Measurements from ENCODE around the gene MCAT.
"Not testable (repeated sequence)": the region's sequence is repeated elsewhere in the genome, so short reads cannot be mapped to it uniquely, and the experiment has no call there.

Gene MCAT

DNA sequence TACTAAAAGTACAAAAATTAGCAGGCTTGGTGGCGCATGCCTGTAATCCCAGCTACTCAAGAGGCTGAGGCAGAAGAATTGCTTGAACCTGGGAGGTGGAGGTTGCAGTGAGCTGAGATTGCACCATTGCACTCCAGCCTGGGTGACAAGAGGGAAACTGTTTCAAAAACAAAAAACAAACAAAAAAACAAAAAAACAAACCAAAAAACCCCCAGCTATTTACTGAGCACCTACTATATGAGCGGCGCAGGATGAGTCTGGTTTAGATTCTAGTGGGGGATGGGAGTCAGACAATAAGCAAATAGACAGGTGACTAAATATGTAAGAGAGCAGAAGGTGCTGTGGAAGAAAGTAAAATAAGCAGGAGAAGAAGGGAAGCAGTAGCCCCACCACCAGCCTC, 38.2 kb downstream of the MCAT start:
- H3K36me3 ChIP-seq (ENCODE audit: control insufficient read depth in 4 of 4, insufficient read depth in 4 of 4, low read length in 3 of 4); H3K9me3 ChIP-seq (ENCODE audit: control extremely low read depth in 1 of 5, control insufficient read depth in 4 of 5, insufficient read depth in 2 of 5, low read depth in 1 of 5, low read length in 4 of 5); POLR2A ChIA-PET; H3K4me3 ChIP-seq (ENCODE audit: control insufficient read depth in 1 of 7, extremely low read depth in 1 of 7, insufficient read depth in 4 of 7, low read depth in 2 of 7, low read length in 6 of 7); H3K27me3 ChIP-seq (replicated peaks in 2 of 5; ENCODE audit: control insufficient read depth in 4 of 5, insufficient read depth in 5 of 5, low read length in 4 of 5); H3K27ac ChIP-seq (ENCODE audit: insufficient read depth in 1 of 2, low read depth in 1 of 2, low read length in 2 of 2, poor library complexity in 1 of 2, severe bottlenecking in 2 of 2); DNase-seq: not testable (repeated sequence)
- H3K4me1 ChIP-seq (ENCODE audit: control extremely low read depth in 1 of 4, control insufficient read depth in 4 of 4, insufficient read depth in 4 of 4, low read length in 3 of 4), result peaks cover 0 to 10% (median 1%) of the 10 kb centered on the region in 4 experiments
- CTCF ChIA-PET, result interaction anchor here (1.0 kb wide), 1 partner anchor 12 kb away, joined by 4 read pairs; no protein-coding TSS in a partner anchor
- WGBS (ENCODE audit: insufficient coverage), result 93% methylated on average over 2 of the region's 3 CpGs

DNA sequence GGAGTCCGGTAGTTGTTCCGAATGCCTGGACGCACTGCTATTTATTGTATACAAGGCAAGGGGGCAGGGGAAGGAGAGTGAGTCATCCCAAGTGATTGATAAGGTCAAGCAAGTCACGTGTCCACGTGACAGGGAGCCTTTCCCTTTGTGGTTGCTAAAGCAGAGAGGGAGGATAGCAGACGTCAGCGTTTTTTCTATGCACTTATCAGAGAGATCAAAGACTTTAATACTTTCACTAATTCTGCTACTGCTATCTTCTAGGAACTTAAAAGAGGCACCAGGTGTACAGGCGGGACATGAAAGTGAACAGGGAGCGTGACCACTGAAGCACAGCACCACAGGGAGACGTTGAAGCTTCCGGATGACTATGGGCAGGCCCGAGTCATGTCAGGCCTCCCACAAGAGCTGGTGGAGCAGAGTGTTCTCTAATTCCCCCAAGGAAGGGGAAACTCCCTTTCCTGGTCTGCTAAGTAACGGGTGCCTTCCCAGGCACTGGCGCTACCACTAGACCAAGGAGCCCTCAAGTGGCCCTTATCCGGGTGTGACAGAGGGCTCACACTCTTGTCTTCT, 39.1 kb downstream of the MCAT start:
- H3K27me3 ChIP-seq (replicated peaks in 2 of 5; ENCODE audit: control insufficient read depth in 4 of 5, insufficient read depth in 5 of 5, low read length in 4 of 5); POLR2A ChIA-PET; H3K9me3 ChIP-seq (ENCODE audit: control extremely low read depth in 1 of 5, control insufficient read depth in 4 of 5, insufficient read depth in 2 of 5, low read depth in 1 of 5, low read length in 4 of 5); H3K27ac ChIP-seq (ENCODE audit: insufficient read depth in 1 of 2, low read depth in 1 of 2, low read length in 2 of 2, poor library complexity in 1 of 2, severe bottlenecking in 2 of 2); H3K4me3 ChIP-seq (ENCODE audit: control insufficient read depth in 1 of 7, extremely low read depth in 1 of 7, insufficient read depth in 4 of 7, low read depth in 2 of 7, low read length in 6 of 7); H3K36me3 ChIP-seq (ENCODE audit: control insufficient read depth in 4 of 4, insufficient read depth in 4 of 4, low read length in 3 of 4); H3K4me1 ChIP-seq (ENCODE audit: control extremely low read depth in 1 of 4, control insufficient read depth in 4 of 4, insufficient read depth in 4 of 4, low read length in 3 of 4): not testable (repeated sequence)
- CTCF ChIA-PET, result interaction anchor here (1.0 kb wide), 1 partner anchor 12 kb away, joined by 4 read pairs; no protein-coding TSS in a partner anchor
- DNase-seq, result peak in 2 of 3 donors; percentile 52
- 85% methylated on average over 15 of the region's 15 CpGs for WGBS (ENCODE audit: insufficient coverage)

DNA sequence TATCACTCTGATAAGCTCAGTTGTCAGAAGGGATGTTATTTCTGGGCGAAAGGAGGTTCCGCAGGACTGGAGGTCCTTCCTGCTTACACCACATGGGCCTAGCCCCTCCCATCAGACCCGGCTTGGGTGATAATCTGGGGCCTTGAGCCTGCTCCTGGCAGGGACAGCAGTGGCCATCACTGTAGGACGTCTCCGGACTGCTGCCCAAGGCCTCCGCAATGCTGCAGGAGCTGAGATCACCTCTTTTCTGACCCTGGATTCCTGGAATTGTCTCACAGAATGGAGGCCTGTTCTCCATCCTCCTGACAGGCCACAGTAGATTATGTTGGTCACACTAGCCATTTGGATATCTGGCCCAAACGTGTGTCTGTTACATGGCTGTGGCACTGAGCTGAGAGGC, 41.9 kb downstream of the MCAT start:
- ChIA-PET POLR2A (no interaction called here), CTCF (interaction anchor here (1.1 to 1.5 kb wide), 3 partner anchors 9 to 37 kb away, joined by 3 to 6 read pairs (median 4); partner anchors contain the start of gene BIK)
- no peaks in the 10 kb centered on the region for H3K36me3 ChIP-seq (ENCODE audit: control insufficient read depth in 4 of 4, insufficient read depth in 4 of 4, low read length in 3 of 4)

DNA sequence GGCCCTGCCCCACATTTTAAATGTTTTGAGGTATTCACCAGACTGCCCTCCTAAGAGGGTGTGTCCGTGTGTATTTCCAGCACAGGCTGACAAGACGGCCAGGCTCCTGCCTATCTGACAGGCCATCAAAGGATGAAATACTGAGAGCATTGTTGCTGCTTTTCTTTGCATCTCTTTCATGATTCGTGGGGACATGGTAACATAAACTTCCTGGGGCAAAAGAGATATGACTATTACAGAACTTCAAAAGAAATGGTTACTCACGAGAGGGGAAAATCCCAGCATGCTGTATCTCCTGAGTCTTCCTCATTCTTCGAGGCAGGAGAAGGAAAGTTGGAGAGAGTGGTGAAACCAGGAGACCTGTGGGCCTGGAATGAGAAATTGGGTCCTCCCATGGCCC, 43.0 kb downstream of the MCAT start:
- ChIA-PET POLR2A (no interaction called here), CTCF (interaction anchor here (1.5 kb wide), 1 partner anchor 10 kb away, joined by 6 read pairs; the partner anchor contains the start of gene BIK)
- H3K4me1 ChIP-seq (ENCODE audit: control extremely low read depth in 1 of 4, control insufficient read depth in 4 of 4, insufficient read depth in 4 of 4, low read length in 3 of 4), result peaks cover 0 to 12% (median 0%) of the 10 kb centered on the region in 4 experiments
- H3K27me3 ChIP-seq (replicated peaks in 2 of 5; ENCODE audit: control insufficient read depth in 4 of 5, insufficient read depth in 5 of 5, low read length in 4 of 5), result no peaks in the 10 kb centered on the region
- WGBS (ENCODE audit: insufficient coverage), result 95% methylated on average over 5 of the region's 5 CpGs
- DNase-seq, result no peak
- no peak overlapping the region for H3K4me3 ChIP-seq (ENCODE audit: control insufficient read depth in 1 of 7, extremely low read depth in 1 of 7, insufficient read depth in 4 of 7, low read depth in 2 of 7, low read length in 6 of 7)
- H3K9me3 ChIP-seq (ENCODE audit: control extremely low read depth in 1 of 5, control insufficient read depth in 4 of 5, insufficient read depth in 2 of 5, low read depth in 1 of 5, low read length in 4 of 5), result peaks cover 0 to 10% (median 7%) of the 10 kb centered on the region in 5 experiments
- H3K27ac ChIP-seq (ENCODE audit: insufficient read depth in 1 of 2, low read depth in 1 of 2, low read length in 2 of 2, poor library complexity in 1 of 2, severe bottlenecking in 2 of 2), result no peak overlapping the region
- H3K36me3 ChIP-seq (ENCODE audit: control insufficient read depth in 4 of 4, insufficient read depth in 4 of 4, low read length in 3 of 4), result no peaks in the 10 kb centered on the region

More for the DNA sequence above, 41.9 kb downstream of the MCAT start:
- DNase-seq, result no peak
- Histone ChIP-seq H3K27ac (ENCODE audit: insufficient read depth in 1 of 2, low read depth in 1 of 2, low read length in 2 of 2, poor library complexity in 1 of 2, severe bottlenecking in 2 of 2) (no peak overlapping the region), H3K9me3 (ENCODE audit: control extremely low read depth in 1 of 5, control insufficient read depth in 4 of 5, insufficient read depth in 2 of 5, low read depth in 1 of 5, low read length in 4 of 5) (peaks cover 0 to 9% (median 6%) of the 10 kb centered on the region in 5 experiments), H3K4me3 (ENCODE audit: control insufficient read depth in 1 of 7, extremely low read depth in 1 of 7, insufficient read depth in 4 of 7, low read depth in 2 of 7, low read length in 6 of 7) (no peak overlapping the region), H3K4me1 (ENCODE audit: control extremely low read depth in 1 of 4, control insufficient read depth in 4 of 4, insufficient read depth in 4 of 4, low read length in 3 of 4) (peaks cover 0 to 12% (median 0%) of the 10 kb centered on the region in 4 experiments), H3K27me3 (replicated peaks in 2 of 5; ENCODE audit: control insufficient read depth in 4 of 5, insufficient read depth in 5 of 5, low read length in 4 of 5) (no peaks in the 10 kb centered on the region)
- WGBS (ENCODE audit: insufficient coverage), result 90% methylated on average over 7 of the region's 7 CpGs

DNA sequence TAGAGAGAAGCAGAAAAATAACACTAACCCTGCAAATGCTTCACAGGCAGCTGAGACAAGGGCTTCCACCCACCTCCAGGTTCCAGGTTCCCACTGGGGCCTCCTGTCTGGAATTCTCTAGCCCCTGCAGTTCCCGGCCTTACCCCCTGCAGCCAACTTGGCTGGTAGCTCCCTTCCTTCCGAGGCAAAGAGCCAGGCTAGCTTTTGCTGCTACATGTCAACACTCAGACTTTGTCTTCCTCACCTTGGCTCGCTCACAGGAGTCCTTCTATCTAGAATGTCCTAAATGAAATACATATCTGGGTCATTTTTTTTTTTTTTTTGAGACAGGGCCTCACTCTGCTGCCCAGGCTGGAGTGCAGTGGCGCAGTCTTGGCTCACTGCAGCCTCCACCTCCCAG, 44.1 kb downstream of the MCAT start:
- Histone ChIP-seq H3K27me3 (replicated peaks in 2 of 5; ENCODE audit: control insufficient read depth in 4 of 5, insufficient read depth in 5 of 5, low read length in 4 of 5) (no peaks in the 10 kb centered on the region), H3K36me3 (ENCODE audit: control insufficient read depth in 4 of 4, insufficient read depth in 4 of 4, low read length in 3 of 4) (no peaks in the 10 kb centered on the region), H3K4me1 (ENCODE audit: control extremely low read depth in 1 of 4, control insufficient read depth in 4 of 4, insufficient read depth in 4 of 4, low read length in 3 of 4) (peaks cover 0 to 8% (median 0%) of the 10 kb centered on the region in 4 experiments), H3K9me3 (ENCODE audit: control extremely low read depth in 1 of 5, control insufficient read depth in 4 of 5, insufficient read depth in 2 of 5, low read depth in 1 of 5, low read length in 4 of 5) (peaks cover 0 to 10% (median 7%) of the 10 kb centered on the region in 5 experiments), H3K4me3 (ENCODE audit: control insufficient read depth in 1 of 7, extremely low read depth in 1 of 7, insufficient read depth in 4 of 7, low read depth in 2 of 7, low read length in 6 of 7) (no peak overlapping the region), H3K27ac (ENCODE audit: insufficient read depth in 1 of 2, low read depth in 1 of 2, low read length in 2 of 2, poor library complexity in 1 of 2, severe bottlenecking in 2 of 2) (no peak overlapping the region)
- ChIA-PET CTCF (interaction anchor here (1.6 kb wide), 1 partner anchor 11 kb away, joined by 6 read pairs; no protein-coding TSS in a partner anchor), POLR2A (no interaction called here)
- 94% methylated on average over 3 of the region's 4 CpGs for WGBS (ENCODE audit: insufficient coverage)
- DNase-seq, result no peak

DNA sequence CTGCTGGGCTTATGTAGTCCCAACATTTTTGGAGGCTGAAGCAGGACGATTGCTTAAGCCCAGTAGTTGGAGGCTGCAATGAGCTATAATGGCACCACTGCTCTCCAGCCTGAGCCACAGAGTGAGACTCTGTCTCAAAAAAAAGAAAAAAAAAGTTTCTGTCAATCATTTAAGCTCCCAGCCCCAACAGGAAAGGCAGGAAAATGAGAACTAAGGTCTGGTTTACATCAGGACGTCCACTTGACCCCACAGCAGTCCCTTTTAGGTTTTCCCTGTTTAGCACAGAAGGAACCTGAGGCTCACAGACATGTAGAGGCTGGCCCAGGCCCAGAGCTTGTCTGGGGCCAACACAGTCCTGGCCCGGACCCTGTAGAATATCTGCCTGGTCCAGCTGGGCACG, 44.8 kb downstream of the MCAT start:
- ChIA-PET CTCF (interaction anchor here (1.0 to 1.6 kb wide), 2 partner anchors 11 to 27 kb away, joined by 3 to 6 read pairs; no protein-coding TSS in a partner anchor), POLR2A (no interaction called here)
- WGBS (ENCODE audit: insufficient coverage), result 44% methylated on average over 3 of the region's 4 CpGs
- H3K4me1 ChIP-seq (ENCODE audit: control extremely low read depth in 1 of 4, control insufficient read depth in 4 of 4, insufficient read depth in 4 of 4, low read length in 3 of 4), result peaks cover 0 to 2% (median 0%) of the 10 kb centered on the region in 4 experiments
- no peaks in the 10 kb centered on the region for H3K36me3 ChIP-seq (ENCODE audit: control insufficient read depth in 4 of 4, insufficient read depth in 4 of 4, low read length in 3 of 4)
- no peak overlapping the region for H3K27ac ChIP-seq (ENCODE audit: insufficient read depth in 1 of 2, low read depth in 1 of 2, low read length in 2 of 2, poor library complexity in 1 of 2, severe bottlenecking in 2 of 2)
- no peak overlapping the region for H3K4me3 ChIP-seq (ENCODE audit: control insufficient read depth in 1 of 7, extremely low read depth in 1 of 7, insufficient read depth in 4 of 7, low read depth in 2 of 7, low read length in 6 of 7)
- H3K9me3 ChIP-seq (ENCODE audit: control extremely low read depth in 1 of 5, control insufficient read depth in 4 of 5, insufficient read depth in 2 of 5, low read depth in 1 of 5, low read length in 4 of 5), result peaks cover 0 to 10% (median 7%) of the 10 kb centered on the region in 5 experiments
- no peaks in the 10 kb centered on the region for H3K27me3 ChIP-seq (replicated peaks in 2 of 5; ENCODE audit: control insufficient read depth in 4 of 5, insufficient read depth in 5 of 5, low read length in 4 of 5)
- DNase-seq, result no peak

DNA sequence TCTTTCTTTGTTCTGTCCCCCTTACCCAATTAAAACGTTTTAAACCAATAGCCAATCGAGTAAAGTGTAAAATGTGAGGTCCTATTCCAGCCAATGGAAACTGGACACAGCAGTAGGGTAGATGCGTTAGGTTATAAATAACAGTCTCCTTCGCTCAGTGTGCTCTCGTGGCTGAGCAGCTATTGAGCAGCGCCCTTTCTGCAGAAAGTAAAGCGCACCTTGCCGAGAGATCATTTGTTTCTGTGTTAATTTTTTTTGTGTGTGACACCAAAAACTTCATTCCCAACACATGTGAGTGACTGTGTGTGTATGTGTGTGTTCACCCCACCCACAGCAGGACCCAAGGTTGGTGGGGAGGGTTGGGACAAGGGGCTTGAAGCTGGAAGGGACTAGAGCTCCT, 46.8 kb downstream of the MCAT start:
- Histone ChIP-seq H3K4me1 (ENCODE audit: control extremely low read depth in 1 of 4, control insufficient read depth in 4 of 4, insufficient read depth in 4 of 4, low read length in 3 of 4) (peaks cover 0 to 13% (median 1%) of the 10 kb centered on the region in 4 experiments), H3K27ac (ENCODE audit: insufficient read depth in 1 of 2, low read depth in 1 of 2, low read length in 2 of 2, poor library complexity in 1 of 2, severe bottlenecking in 2 of 2) (no peak overlapping the region), H3K9me3 (ENCODE audit: control extremely low read depth in 1 of 5, control insufficient read depth in 4 of 5, insufficient read depth in 2 of 5, low read depth in 1 of 5, low read length in 4 of 5) (peaks cover 0 to 10% (median 7%) of the 10 kb centered on the region in 5 experiments), H3K36me3 (ENCODE audit: control insufficient read depth in 4 of 4, insufficient read depth in 4 of 4, low read length in 3 of 4) (no peaks in the 10 kb centered on the region), H3K4me3 (ENCODE audit: control insufficient read depth in 1 of 7, extremely low read depth in 1 of 7, insufficient read depth in 4 of 7, low read depth in 2 of 7, low read length in 6 of 7) (no peak overlapping the region), H3K27me3 (replicated peaks in 2 of 5; ENCODE audit: control insufficient read depth in 4 of 5, insufficient read depth in 5 of 5, low read length in 4 of 5) (no peaks in the 10 kb centered on the region)
- ChIA-PET CTCF (interaction anchor here (0.7 to 1.7 kb wide), 3 partner anchors 42 to 194 kb away, joined by 3 to 4 read pairs (median 3); no protein-coding TSS in a partner anchor), POLR2A (no interaction called here)
- no peak for DNase-seq
- WGBS (ENCODE audit: insufficient coverage), result 100% methylated on average over 4 of the region's 8 CpGs
